DMS53 (cell line): ENCODE results near the gene U2AF1L4.
A peak's percentile ranks its signal among the peaks of the same experiment; 100 is the strongest.

Experiments
- DNase-seq: peaks from one replicate; lab custom pipeline; 2025; lab: John Stamatoyannopoulos, UW

The U2AF1L4 gene

GRCh38 chr19:35745328-35746086, at the start of gene U2AF1L4, which contains the start of gene PSENEN:
TSS of gene U2AF1L4 (minus strand) at chr19:35745418. CDS start at chr19:35745391, 27 bp downstream.
TSS of gene PSENEN (plus strand) at chr19:35745651. CDS start at chr19:35745931, 280 bp downstream.
- DNase-seq: peak; percentile 100

- DNase-seq: no peak
Observed at GRCh38 chr19:35793381-35794165, 48.4 kb upstream of the U2AF1L4 start.

GRCh38 chr19:35792888-35793287, 47.7 kb upstream of the U2AF1L4 start:
- DNase-seq: no peak

GRCh38 chr19:35792312-35792711, 47.1 kb upstream of the U2AF1L4 start:
- no peak for DNase-seq

GRCh38 chr19:35791814-35792279, 46.6 kb upstream of the U2AF1L4 start:
- DNase-seq: no peak

GRCh38 chr19:35790981-35791813, 46.0 kb upstream of the U2AF1L4 start:
- DNase-seq: peak; percentile 34

GRCh38 chr19:35789978-35790944, 45.0 kb upstream of the U2AF1L4 start:
- no peak for DNase-seq

GRCh38 chr19:35789195-35789977, 44.2 kb upstream of the U2AF1L4 start:
- no peak for DNase-seq

- DNase-seq: no peak
Observed at GRCh38 chr19:35788205-35788960, 43.2 kb upstream of the U2AF1L4 start.

GRCh38 chr19:35787227-35787799, 42.1 kb upstream of the U2AF1L4 start:
- DNase-seq: no peak

- no peak for DNase-seq
Observed at GRCh38 chr19:35786299-35787160, 41.3 kb upstream of the U2AF1L4 start.

- no peak for DNase-seq
Observed at GRCh38 chr19:35785339-35785627, 40.1 kb upstream of the U2AF1L4 start.

- no peak for DNase-seq
Observed at GRCh38 chr19:35784503-35785338, 39.5 kb upstream of the U2AF1L4 start.

GRCh38 chr19:35783469-35784434, 38.5 kb upstream of the U2AF1L4 start:
- DNase-seq: no peak

GRCh38 chr19:35782589-35782988, 37.4 kb upstream of the U2AF1L4 start:
- DNase-seq: no peak

GRCh38 chr19:35781650-35782049, 36.4 kb upstream of the U2AF1L4 start:
- no peak for DNase-seq
